GM21737 (cell line): Measurements from ENCODE around the gene OR2AT4.
"Not testable (repeated sequence)": the region's sequence is repeated elsewhere in the genome, so short reads cannot be mapped to it uniquely, and the experiment has no call there.

Source experiments
- ATAC-seq: cut with Tn5 transposase; IDR thresholded peaks from one replicate; pipeline ENCODE4 v1.9.1; 2021; ENCODE audit warnings: mild to moderate bottlenecking, moderate library complexity; ENCODE audit not compliant: unreplicated experiment

OR2AT4 gene

DNA sequence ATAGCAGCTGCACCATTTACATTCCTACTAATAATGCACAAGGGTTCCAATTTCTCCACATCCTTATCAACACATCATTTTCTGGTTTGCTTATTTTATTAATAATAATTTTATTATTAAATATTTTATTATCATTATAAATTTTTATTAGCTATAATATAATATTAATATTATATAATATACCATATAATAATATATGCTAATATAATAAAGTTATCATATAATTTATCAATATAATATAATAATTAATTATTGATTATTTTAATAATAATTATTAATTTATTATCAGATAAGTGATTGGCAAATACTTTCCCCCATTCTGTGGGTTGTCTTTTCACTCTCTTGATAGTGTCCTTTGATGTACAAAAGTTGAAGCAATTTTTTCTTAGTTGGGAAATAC is 27.7 kb downstream of the OR2AT4 start:
- no peak for ATAC-seq

DNA sequence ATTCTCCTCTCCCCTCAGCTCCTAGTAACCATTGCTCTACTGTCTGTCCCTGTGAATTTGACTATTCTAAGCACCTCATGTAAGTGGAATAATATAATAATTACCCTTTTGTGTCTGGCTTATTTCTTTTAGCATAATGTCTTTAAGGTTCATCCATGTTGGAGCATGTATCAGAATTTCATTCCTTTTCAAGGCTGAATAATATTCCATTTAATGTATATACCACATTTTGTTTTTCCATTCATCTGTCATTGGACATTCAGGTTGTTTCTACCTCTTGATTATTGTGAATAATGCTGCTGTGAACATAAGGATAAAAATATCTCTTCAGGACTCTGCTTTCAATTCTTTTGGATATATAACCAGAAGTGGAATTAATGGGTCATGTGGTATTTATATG is 28.1 kb downstream of the OR2AT4 start:
- no peak for ATAC-seq

- no peak for ATAC-seq
Observed at GRCh38 chr11:75066061-75066460, 30.6 kb downstream of the OR2AT4 start.

DNA sequence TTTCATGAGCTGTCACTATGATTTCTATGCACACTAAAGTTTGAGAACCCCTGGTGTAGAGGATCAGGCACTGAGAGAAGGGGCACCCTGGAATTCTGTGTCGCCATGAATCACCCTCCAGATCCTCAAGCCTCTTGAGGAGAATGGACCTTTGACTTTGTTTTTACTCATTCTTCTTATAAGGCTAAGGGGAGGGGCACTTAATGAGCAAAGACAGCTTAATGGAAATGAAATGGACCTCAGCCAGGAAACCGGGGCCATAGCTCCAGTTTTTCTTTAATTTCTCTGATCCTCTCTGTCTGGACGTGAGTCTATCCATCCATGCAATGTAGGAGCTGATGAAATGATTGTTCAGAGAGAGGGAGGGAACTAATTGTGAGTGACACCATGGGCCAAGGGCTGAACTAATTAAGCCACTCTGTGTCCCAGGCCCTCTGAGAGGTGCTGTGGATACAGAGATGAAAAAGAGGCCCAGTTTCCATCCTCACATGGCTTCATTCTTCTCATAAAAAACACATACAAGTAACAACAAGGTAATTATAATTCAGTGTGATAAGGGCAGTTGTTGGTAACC is 32.8 kb downstream of the OR2AT4 start:
- ATAC-seq, result no peak

DNA sequence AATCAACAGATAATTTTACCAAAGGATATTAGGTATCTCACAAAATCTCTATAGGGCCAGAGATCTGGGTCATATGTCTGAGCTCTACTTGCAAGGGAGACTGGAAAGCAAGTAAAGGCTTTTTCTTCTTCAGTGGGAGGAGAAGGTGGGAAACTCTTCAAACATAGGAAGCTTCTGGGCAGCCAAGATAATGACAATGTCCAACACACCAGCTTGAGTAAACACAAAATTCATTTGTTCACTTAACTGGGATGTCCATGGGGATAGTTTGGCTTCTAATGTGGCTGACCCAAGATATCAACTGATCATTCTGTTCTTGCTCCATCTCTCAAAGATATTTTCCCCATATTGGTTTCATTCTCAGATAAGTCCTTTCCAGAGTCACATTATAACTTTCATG is 37.4 kb downstream of the OR2AT4 start:
- ATAC-seq, result no peak

DNA sequence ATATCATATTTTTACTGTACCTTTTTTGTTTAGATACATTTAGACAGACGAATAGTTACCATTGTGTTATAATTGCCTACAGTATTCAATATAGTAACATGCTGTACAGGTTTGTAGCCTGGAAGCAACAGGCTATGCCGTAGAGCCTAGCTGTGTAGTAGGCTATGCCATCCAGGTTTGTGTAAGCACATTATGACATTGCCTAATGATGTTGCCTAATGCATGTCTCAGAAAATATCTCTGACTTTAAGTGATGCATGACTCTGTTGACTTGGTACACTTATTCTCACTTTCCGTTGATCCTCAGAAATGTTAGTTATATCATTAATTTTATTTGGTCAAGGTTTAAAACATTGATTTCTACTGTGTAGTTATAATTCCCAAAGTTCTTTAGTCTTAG is 39.9 kb downstream of the OR2AT4 start:
- ATAC-seq, result no peak

GRCh38 chr11:75055511-75055910 is 41.2 kb downstream of the OR2AT4 start:
- ATAC-seq, result no peak

GRCh38 chr11:75052457-75052856 is 44.2 kb downstream of the OR2AT4 start:
- ATAC-seq, result no peak

- no peak for ATAC-seq
Observed at GRCh38 chr11:75051043-75051442, 45.6 kb downstream of the OR2AT4 start.

DNA sequence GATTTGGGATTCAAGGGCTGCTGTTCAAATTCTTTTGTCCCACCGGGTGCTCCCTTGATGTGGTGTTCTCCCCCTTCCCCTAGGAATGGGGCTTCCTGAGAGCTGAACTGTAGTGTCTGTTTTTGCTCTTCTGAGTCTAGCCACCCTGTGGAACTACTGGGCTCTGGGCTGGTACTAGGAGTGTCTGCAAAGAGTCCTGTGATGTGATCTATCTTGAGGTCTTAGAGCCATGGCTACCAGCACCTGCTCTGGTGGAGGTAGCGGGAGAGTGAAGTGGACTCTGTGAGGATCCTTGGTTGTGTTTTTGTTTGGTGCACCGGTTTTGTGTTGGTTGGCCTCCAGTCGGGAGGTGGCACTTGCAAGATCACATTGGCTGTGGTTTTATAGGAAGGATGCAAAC is 46.2 kb downstream of the OR2AT4 start:
- ATAC-seq, result no peak

DNA sequence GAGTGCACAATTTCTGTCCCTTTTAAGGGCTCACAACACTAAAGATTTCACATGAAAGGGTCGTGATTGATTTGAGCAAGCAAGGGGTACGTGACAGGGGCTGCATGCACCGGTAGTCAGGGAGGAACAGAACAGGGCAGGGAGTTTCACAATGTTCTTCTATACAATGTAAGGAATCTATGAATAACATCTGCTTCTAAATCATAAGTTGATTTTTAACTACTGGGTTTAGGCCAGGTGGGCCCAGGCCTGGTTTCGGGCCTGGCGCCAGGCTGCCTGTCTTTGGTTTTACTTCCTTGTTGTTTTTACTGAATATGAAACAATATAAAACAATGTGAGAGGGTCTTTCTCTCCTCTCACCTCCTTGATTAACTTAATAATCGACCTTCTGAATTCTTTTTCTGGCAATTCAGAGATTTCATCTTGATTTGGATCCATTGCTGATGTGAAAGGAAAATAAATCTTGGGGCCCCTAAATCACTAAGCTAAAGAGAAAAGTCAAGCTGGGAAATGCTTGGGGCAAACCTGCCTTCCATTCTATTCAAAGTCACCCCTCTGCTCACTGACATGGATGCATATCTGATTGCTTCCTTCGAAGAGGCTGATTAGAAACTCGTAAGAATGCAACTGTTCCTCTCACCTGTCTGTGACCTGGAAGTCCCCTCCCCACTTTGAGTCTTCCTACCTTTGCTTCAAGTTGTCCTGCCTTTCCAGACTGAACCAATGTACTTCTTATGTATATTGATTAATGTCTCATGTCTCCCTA is 47.0 kb downstream of the OR2AT4 start:
- not testable (repeated sequence) for ATAC-seq

DNA sequence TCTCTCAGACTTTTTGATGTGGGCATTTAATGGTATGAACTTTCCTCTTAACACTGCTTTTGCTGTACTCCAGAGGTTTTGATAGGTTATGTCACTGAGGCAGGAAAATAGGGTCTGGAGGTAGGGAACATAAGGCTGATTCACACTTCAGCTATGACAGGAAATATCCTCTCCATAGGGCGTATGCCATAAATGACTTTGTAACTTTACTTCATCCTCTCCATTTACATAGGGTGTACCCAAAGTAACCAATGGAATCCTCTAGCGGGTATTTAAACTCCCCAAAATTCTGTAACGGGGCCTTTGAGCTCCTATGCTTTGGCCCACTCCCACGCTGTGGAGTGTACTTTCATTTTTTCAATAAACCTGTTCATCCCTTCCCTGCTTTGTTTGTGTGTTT is 49.5 kb downstream of the OR2AT4 start:
- no peak for ATAC-seq

DNA sequence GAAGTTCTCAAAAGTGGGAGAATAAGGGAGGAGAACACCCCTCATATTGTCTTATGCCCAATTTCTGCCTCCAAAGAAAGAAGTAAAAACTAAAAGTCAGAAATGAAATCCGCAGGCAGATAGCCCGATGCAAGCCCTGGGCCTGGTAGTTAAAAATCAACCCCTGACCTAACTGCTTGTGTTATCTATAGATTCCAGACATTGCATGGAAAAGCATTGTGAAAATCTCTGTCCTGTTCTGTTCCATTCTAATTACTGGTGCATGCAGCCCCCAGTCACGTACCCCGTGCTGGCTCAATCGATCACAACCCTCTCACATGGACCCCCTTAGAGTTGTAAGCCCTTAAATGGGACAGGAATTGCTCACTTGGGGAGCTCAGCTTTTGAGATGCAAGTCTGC is 50.0 kb downstream of the OR2AT4 start:
- not testable (repeated sequence) for ATAC-seq

GRCh38 chr11:75044381-75045170 is 52.1 kb downstream of the OR2AT4 start:
- not testable (repeated sequence) for ATAC-seq

DNA sequence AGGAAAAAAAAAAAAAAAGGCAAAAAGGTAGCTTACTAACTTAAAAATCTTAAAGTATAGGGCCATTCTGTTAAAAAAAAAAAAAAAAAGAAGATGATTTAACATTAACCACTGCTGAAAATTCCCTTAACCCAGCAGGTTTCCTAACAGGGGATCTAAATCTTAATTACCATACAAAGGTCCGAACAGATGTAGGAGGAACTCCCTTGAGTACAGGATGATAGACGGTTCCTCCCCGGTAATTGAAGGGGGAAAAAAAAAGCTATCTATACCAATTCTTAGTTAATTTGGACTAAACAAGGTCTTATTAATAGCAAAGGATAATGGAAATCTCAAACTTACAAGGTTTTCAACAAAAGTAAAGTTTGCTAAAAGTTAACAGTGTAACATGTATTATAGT is 54.9 kb downstream of the OR2AT4 start:
- not testable (repeated sequence) for ATAC-seq

GRCh38 chr11:75041263-75041662 is 55.4 kb downstream of the OR2AT4 start:
- ATAC-seq, result no peak

- no peak for ATAC-seq
Observed at GRCh38 chr11:75040167-75040770, 56.4 kb downstream of the OR2AT4 start.

GRCh38 chr11:75035911-75036565 is 60.6 kb downstream of the OR2AT4 start:
- ATAC-seq, result no peak

GRCh38 chr11:75035256-75035655 is 61.4 kb downstream of the OR2AT4 start:
- no peak for ATAC-seq

DNA sequence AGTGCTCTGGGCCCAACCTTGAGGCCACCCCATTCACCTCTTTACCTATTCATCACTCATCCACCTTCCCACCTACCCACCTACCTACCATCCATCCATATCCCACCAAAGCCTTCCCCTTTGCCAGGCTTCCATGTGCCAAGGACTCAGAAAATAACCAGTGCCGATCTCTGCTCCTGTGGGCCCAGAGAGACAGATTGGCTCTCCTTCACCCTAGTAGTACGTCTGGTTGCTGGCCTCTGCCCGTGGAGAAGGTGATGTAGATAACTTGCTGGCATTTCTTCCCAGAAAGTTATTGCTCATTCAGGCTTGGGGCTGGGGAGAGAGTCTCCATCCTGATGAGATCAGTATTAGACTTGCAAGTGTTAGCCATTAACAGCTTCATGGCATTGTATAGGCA is 62.8 kb downstream of the OR2AT4 start:
- no peak for ATAC-seq

GRCh38 chr11:75032550-75032935 is 64.1 kb downstream of the OR2AT4 start:
- ATAC-seq, result no peak
